Muscle layer of duodenum (tissue), 2 donors: Measurements from ENCODE around the gene DTNBP1.

Source experiments
- H3K27ac ChIP-seq: one replicate; pipeline ENCODE4 v1.7.0; 2013; ENCODE audit warnings: mild to moderate bottlenecking, low read length
- H3K27me3 ChIP-seq: one replicate; pipeline ENCODE4 v1.7.0; 2013; ENCODE audit warnings: low read depth, mild to moderate bottlenecking, control low read depth, low read length
- H3K36me3 ChIP-seq, 2 donors: one replicate each; pipeline ENCODE4 v1.7.0; 2013; ENCODE audit warnings: low read length in 2 of 2, control low read depth in 1 of 2, mild to moderate bottlenecking in 1 of 2; ENCODE audit not compliant: insufficient read depth in 2 of 2, control insufficient read depth in 1 of 2
- H3K4me1 ChIP-seq, 2 donors: one replicate each; pipeline ENCODE4 v1.7.0; 2013; ENCODE audit warnings: low read length in 2 of 2, mild to moderate bottlenecking in 2 of 2, control low read depth in 1 of 2, moderate library complexity in 1 of 2; ENCODE audit not compliant: insufficient read depth in 2 of 2, control insufficient read depth in 1 of 2
- H3K4me3 ChIP-seq, 2 donors: one replicate each; pipeline ENCODE4 v1.7.0; 2013; ENCODE audit warnings: low read length in 2 of 2, low read depth in 1 of 2, mild to moderate bottlenecking in 1 of 2
- H3K9me3 ChIP-seq, 2 donors: one replicate each; pipeline ENCODE4 v1.7.0; 2013; ENCODE audit warnings: low read length in 2 of 2, control low read depth in 1 of 2, mild to moderate bottlenecking in 1 of 2; ENCODE audit not compliant: control insufficient read depth in 1 of 2
- donor health status: healthy.

DTNBP1 gene

GRCh38 chr6:15510121-15510520 lies 152.7 kb downstream of the DTNBP1 start:
- Histone ChIP-seq H3K27me3 (no peaks in the 10 kb centered on the region), H3K4me1 (peaks cover 9 to 11% of the 10 kb centered on the region in 2 donors), H3K36me3 (peaks cover 50% of the 10 kb centered on the region in 2 donors), H3K27ac (no peak overlapping the region), H3K9me3 (no peaks in the 10 kb centered on the region), H3K4me3 (no peak overlapping the region)

GRCh38 chr6:15509335-15509933 lies 153.4 kb downstream of the DTNBP1 start:
- Histone ChIP-seq H3K36me3 (peaks cover 43 to 50% of the 10 kb centered on the region in 2 donors), H3K4me1 (peaks cover 9 to 15% of the 10 kb centered on the region in 2 donors), H3K4me3 (no peak overlapping the region), H3K27ac (no peak overlapping the region), H3K27me3 (no peaks in the 10 kb centered on the region), H3K9me3 (no peaks in the 10 kb centered on the region)

- Histone ChIP-seq H3K36me3 (peaks cover 38 to 47% of the 10 kb centered on the region in 2 donors), H3K4me1 (peaks cover 9 to 20% of the 10 kb centered on the region in 2 donors), H3K27ac (no peak overlapping the region), H3K4me3 (no peak overlapping the region), H3K27me3 (no peaks in the 10 kb centered on the region), H3K9me3 (no peaks in the 10 kb centered on the region)
Measured at GRCh38 chr6:15508931-15509330, 153.9 kb downstream of the DTNBP1 start.

- H3K36me3 ChIP-seq = peaks cover 34 to 42% of the 10 kb centered on the region in 2 donors
- no peaks in the 10 kb centered on the region for H3K9me3 ChIP-seq
- no peaks in the 10 kb centered on the region for H3K27me3 ChIP-seq
- no peak overlapping the region for H3K4me3 ChIP-seq
- H3K27ac ChIP-seq = no peak overlapping the region
- peaks cover 9 to 20% of the 10 kb centered on the region in 2 donors for H3K4me1 ChIP-seq
Measured at GRCh38 chr6:15508441-15508871, 154.4 kb downstream of the DTNBP1 start.

GRCh38 chr6:15507746-15508145 lies 155.1 kb downstream of the DTNBP1 start:
- Histone ChIP-seq H3K9me3 (no peaks in the 10 kb centered on the region), H3K36me3 (peaks cover 26 to 38% of the 10 kb centered on the region in 2 donors), H3K27ac (no peak overlapping the region), H3K27me3 (no peaks in the 10 kb centered on the region), H3K4me3 (no peak overlapping the region), H3K4me1 (peaks cover 9 to 20% of the 10 kb centered on the region in 2 donors)

- Histone ChIP-seq H3K27me3 (no peaks in the 10 kb centered on the region), H3K27ac (no peak overlapping the region), H3K4me3 (no peak overlapping the region), H3K9me3 (no peaks in the 10 kb centered on the region), H3K4me1 (peaks cover 9 to 20% of the 10 kb centered on the region in 2 donors), H3K36me3 (peaks cover 23 to 33% of the 10 kb centered on the region in 2 donors)
Measured at GRCh38 chr6:15507221-15507620, 155.6 kb downstream of the DTNBP1 start.

- no peaks in the 10 kb centered on the region for H3K9me3 ChIP-seq
- no peak overlapping the region for H3K27ac ChIP-seq
- peaks cover 9 to 20% of the 10 kb centered on the region in 2 donors for H3K4me1 ChIP-seq
- H3K27me3 ChIP-seq = no peaks in the 10 kb centered on the region
- peaks cover 17 to 27% of the 10 kb centered on the region in 2 donors for H3K36me3 ChIP-seq
- no peak overlapping the region for H3K4me3 ChIP-seq
Measured at GRCh38 chr6:15506066-15506465, 156.8 kb downstream of the DTNBP1 start.

- no peaks in the 10 kb centered on the region for H3K27me3 ChIP-seq
- H3K9me3 ChIP-seq = no peaks in the 10 kb centered on the region
- peak overlapping the region; percentile 21 to 39 for H3K4me3 ChIP-seq
- peaks cover 9 to 20% of the 10 kb centered on the region in 2 donors for H3K4me1 ChIP-seq
- H3K27ac ChIP-seq = no peak overlapping the region
- H3K36me3 ChIP-seq = peaks cover 20 to 32% of the 10 kb centered on the region in 2 donors
Measured at GRCh38 chr6:15505463-15505918, 157.3 kb downstream of the DTNBP1 start.

- no peaks in the 10 kb centered on the region for H3K27me3 ChIP-seq
- H3K4me3 ChIP-seq = peak overlapping the region; percentile 21 to 39
- H3K4me1 ChIP-seq = peaks cover 9 to 20% of the 10 kb centered on the region in 2 donors
- no peaks in the 10 kb centered on the region for H3K9me3 ChIP-seq
- H3K27ac ChIP-seq = no peak overlapping the region
- peaks cover 20 to 32% of the 10 kb centered on the region in 2 donors for H3K36me3 ChIP-seq
Measured at GRCh38 chr6:15504581-15505350, 158.1 kb downstream of the DTNBP1 start.

- peaks cover 9 to 20% of the 10 kb centered on the region in 2 donors for H3K4me1 ChIP-seq
- H3K4me3 ChIP-seq = peak overlapping the region; percentile 21 to 39
- no peak overlapping the region for H3K27ac ChIP-seq
- H3K9me3 ChIP-seq = no peaks in the 10 kb centered on the region
- H3K27me3 ChIP-seq = no peaks in the 10 kb centered on the region
- peaks cover 20 to 32% of the 10 kb centered on the region in 2 donors for H3K36me3 ChIP-seq
Measured at GRCh38 chr6:15504040-15504495, 158.8 kb downstream of the DTNBP1 start.

GRCh38 chr6:15503346-15503680 lies 159.5 kb downstream of the DTNBP1 start:
- peaks cover 9 to 20% of the 10 kb centered on the region in 2 donors for H3K4me1 ChIP-seq

More at GRCh38 chr6:15503346-15503680, 159.5 kb downstream of the DTNBP1 start:
- Histone ChIP-seq H3K27ac (no peak overlapping the region), H3K9me3 (no peaks in the 10 kb centered on the region), H3K27me3 (no peaks in the 10 kb centered on the region), H3K4me3 (no peak overlapping the region), H3K36me3 (peaks cover 18 to 31% of the 10 kb centered on the region in 2 donors)
